Neutrophil (primary cell): ENCODE measurements around the gene TMED6.

Experiments
- H3K27ac ChIP-seq: fragments of 200-600 bp; sonication (generic); 2 replicates; pipeline ENCODE4 v1.5.1; 2016; ENCODE audit warnings: mild to moderate bottlenecking, moderate library complexity
- H3K27me3 ChIP-seq: fragments of 200-600 bp; sonication (generic); 2 replicates; pipeline ENCODE4 v1.6.0; 2016; ENCODE audit warnings: mild to moderate bottlenecking
- H3K36me3 ChIP-seq: fragments of 200-600 bp; sonication (generic); 2 replicates; pipeline ENCODE4 v1.5.1; 2017
- H3K4me1 ChIP-seq, 2 experiments: fragments of 200-600 bp in 1 of 2; sonication (generic) in 1 of 2; 1 replicate in 1 of 2; 2 replicates in 1 of 2; pipeline versions ENCODE4 v1.5.1 to v1.6.1; 2013 to 2016; ENCODE audit warnings: low read depth in 1 of 2, low read length in 1 of 2, mild to moderate bottlenecking in 1 of 2, moderate library complexity in 1 of 2; ENCODE audit not compliant: control insufficient read depth in 1 of 2, insufficient read depth in 1 of 2
- H3K4me3 ChIP-seq, 2 experiments: fragments of 200-600 bp in 1 of 2; sonication (generic) in 1 of 2; 1 replicate in 1 of 2; 2 replicates in 1 of 2; pipeline ENCODE4 v1.5.1; 2013 to 2016; ENCODE audit warnings: low read depth in 1 of 2, low read length in 1 of 2, mild to moderate bottlenecking in 1 of 2, moderate library complexity in 1 of 2
- H3K9me3 ChIP-seq: fragments of 200-600 bp; sonication (generic); 2 replicates; pipeline ENCODE4 v1.5.1; 2016
- CTCF ChIP-seq: fragments of 200-600 bp; sonication (generic); IDR thresholded peaks from 2 replicates; pipeline ENCODE4 v1.5.1; 2016; ENCODE audit warnings: antibody characterized with exemption

TMED6 gene

GRCh38 chr16:69368866-69369265 lies 17.3 kb upstream of the TMED6 start:
- Histone ChIP-seq H3K4me1 (peaks cover 13 to 16% of the 10 kb centered on the region in 2 experiments), H3K27ac (no peak overlapping the region), H3K36me3 (peaks cover 75% of the 10 kb centered on the region), H3K27me3 (no peaks in the 10 kb centered on the region), H3K4me3 (no peak overlapping the region), H3K9me3 (no peaks in the 10 kb centered on the region)
- no peak for TF ChIP-seq CTCF

- Histone ChIP-seq H3K36me3 (peaks cover 82% of the 10 kb centered on the region), H3K4me3 (no peak overlapping the region), H3K27ac (no peak overlapping the region), H3K27me3 (no peaks in the 10 kb centered on the region), H3K4me1 (peaks cover 13 to 16% of the 10 kb centered on the region in 2 experiments), H3K9me3 (no peaks in the 10 kb centered on the region)
- TF ChIP-seq CTCF, result no peak
Measured at GRCh38 chr16:69367980-69368379, 16.4 kb upstream of the TMED6 start.

GRCh38 chr16:69366431-69366830 lies 14.8 kb upstream of the TMED6 start:
- H3K4me3 ChIP-seq, result no peak overlapping the region
- H3K4me1 ChIP-seq, result peaks cover 7 to 9% of the 10 kb centered on the region in 2 experiments
- no peaks in the 10 kb centered on the region for H3K27me3 ChIP-seq
- H3K27ac ChIP-seq, result no peak overlapping the region
- no peaks in the 10 kb centered on the region for H3K9me3 ChIP-seq
- H3K36me3 ChIP-seq, result peaks cover 78% of the 10 kb centered on the region
- no peak for TF ChIP-seq CTCF

GRCh38 chr16:69365901-69366300 lies 14.3 kb upstream of the TMED6 start:
- no peak for TF ChIP-seq CTCF
- peaks cover 81% of the 10 kb centered on the region for H3K36me3 ChIP-seq
- no peak overlapping the region for H3K4me3 ChIP-seq
- H3K9me3 ChIP-seq, result no peaks in the 10 kb centered on the region
- no peaks in the 10 kb centered on the region for H3K27me3 ChIP-seq
- H3K27ac ChIP-seq, result no peak overlapping the region
- H3K4me1 ChIP-seq, result peaks cover 1 to 8% of the 10 kb centered on the region in 2 experiments

- H3K27ac ChIP-seq, result no peak overlapping the region
Measured at GRCh38 chr16:69364088-69364487, 12.5 kb upstream of the TMED6 start.

More at GRCh38 chr16:69364088-69364487, 12.5 kb upstream of the TMED6 start:
- Histone ChIP-seq H3K4me1 (peaks cover 0 to 8% of the 10 kb centered on the region in 2 experiments), H3K36me3 (peaks cover 72% of the 10 kb centered on the region), H3K4me3 (no peak overlapping the region), H3K27me3 (no peaks in the 10 kb centered on the region), H3K9me3 (no peaks in the 10 kb centered on the region)
- TF ChIP-seq CTCF, result no peak
